Astrocyte (in vitro differentiated cells and primary cell): ENCODE measurements around the gene ALK. TPM values are rescaled to one million over a fixed set of nuclear protein-coding genes. Genes with fewer than 3 reads are reported as not detected.

Experiments
- DNase-seq: peaks from one replicate; pipeline ENCODE4 v3.0.0-alpha.2; 2010; ENCODE audit warnings: low read depth
- FAIRE-seq: peaks from 2 replicates; lab custom pipeline; 2011; peaks lifted over from hg19 to GRCh38; lab: Jason Lieb, UNC
- H2AFZ ChIP-seq: 2 replicates; pipeline ENCODE4 v1.6.0; 2012; ENCODE audit warnings: low read depth, low read length, inconsistent platforms
- H3K27ac ChIP-seq: 2 replicates; pipeline ENCODE4 v1.5.1; 2011; ENCODE audit warnings: low read depth, low read length, inconsistent platforms
- H3K27me3 ChIP-seq: 2 replicates; pipeline ENCODE4 v1.6.0; 2011; ENCODE audit warnings: low read length, inconsistent platforms; ENCODE audit not compliant: insufficient read depth
- H3K36me3 ChIP-seq: 2 replicates; pipeline ENCODE4 v1.5.1; 2011; ENCODE audit warnings: low read length, inconsistent platforms; ENCODE audit not compliant: insufficient read depth
- H3K4me1 ChIP-seq: 2 replicates; pipeline ENCODE4 v1.5.1; 2011; ENCODE audit warnings: low read length, inconsistent platforms; ENCODE audit not compliant: insufficient read depth
- H3K4me2 ChIP-seq: 2 replicates; pipeline ENCODE4 v1.6.0; 2012; ENCODE audit warnings: low read length, inconsistent platforms
- H3K4me3 ChIP-seq: 2 replicates; pipeline ENCODE4 v1.5.1; 2011; ENCODE audit warnings: low read depth, mild to moderate bottlenecking, low read length, inconsistent platforms; ENCODE audit not compliant: insufficient read depth
- H3K79me2 ChIP-seq: 2 replicates; pipeline ENCODE4 v1.6.0; 2012; ENCODE audit warnings: mild to moderate bottlenecking, low read length, inconsistent platforms; ENCODE audit not compliant: insufficient read depth
- H3K9ac ChIP-seq: 2 replicates; pipeline ENCODE4 v1.6.0; 2012; ENCODE audit warnings: mild to moderate bottlenecking, low read length, inconsistent platforms
- H3K9me3 ChIP-seq: 2 replicates; pipeline ENCODE4 v1.5.1; 2012; ENCODE audit warnings: low read depth, mild to moderate bottlenecking, low read length, inconsistent platforms; ENCODE audit not compliant: insufficient read depth
- H4K20me1 ChIP-seq: 2 replicates; pipeline ENCODE4 v1.6.0; 2012; ENCODE audit warnings: low read length, inconsistent platforms; ENCODE audit not compliant: insufficient read depth
- H3K27ac Mint-ChIP-seq: one replicate; pipeline ENCODE4 v1.8.0; 2021; ENCODE audit warnings: mild to moderate bottlenecking, mixed read lengths; ENCODE audit not compliant: unreplicated experiment
- H3K27me3 Mint-ChIP-seq: one replicate; pipeline ENCODE4 v1.8.0; 2021; ENCODE audit warnings: low read depth, mixed read lengths; ENCODE audit not compliant: unreplicated experiment
- H3K36me3 Mint-ChIP-seq: one replicate; pipeline ENCODE4 v1.8.0; 2021; ENCODE audit warnings: low read depth, mixed read lengths; ENCODE audit not compliant: unreplicated experiment
- H3K4me1 Mint-ChIP-seq: one replicate; pipeline ENCODE4 v1.8.0; 2021; ENCODE audit warnings: low read depth, mixed read lengths; ENCODE audit not compliant: unreplicated experiment
- H3K4me3 Mint-ChIP-seq: one replicate; pipeline ENCODE4 v1.8.0; 2021; ENCODE audit warnings: mild to moderate bottlenecking, moderate library complexity, mixed read lengths; ENCODE audit not compliant: unreplicated experiment
- H3K9me3 Mint-ChIP-seq: one replicate; pipeline ENCODE4 v1.8.0; 2021; ENCODE audit warnings: mild to moderate bottlenecking, mixed read lengths; ENCODE audit not compliant: unreplicated experiment
- EZH2 ChIP-seq: IDR thresholded peaks from 2 replicates; pipeline ENCODE4 v1.6.1; 2012; ENCODE audit warnings: mild to moderate bottlenecking, low read length, inconsistent platforms; ENCODE audit not compliant: insufficient read depth
- total RNA-seq: library from RNA; stranded (reverse); gene quantifications from 2 replicates; pipeline ENCODE4 v1.2.1, GENCODE V29; 2021
- TF ChIP-seq, protein P1 (sequence below): IDR thresholded peaks from 2 replicates; pipeline ENCODE4 v1.5.1; 2011; ENCODE audit warnings: low read depth, mild to moderate bottlenecking, inconsistent platforms, low read length, moderate library complexity; ENCODE audit not compliant: insufficient read depth

Gene ALK
- total RNA-seq, 1 donor from 2014 or later = 0.16 TPM

- no peak for TF ChIP-seq EZH2
- TF ChIP-seq, protein P1, sequence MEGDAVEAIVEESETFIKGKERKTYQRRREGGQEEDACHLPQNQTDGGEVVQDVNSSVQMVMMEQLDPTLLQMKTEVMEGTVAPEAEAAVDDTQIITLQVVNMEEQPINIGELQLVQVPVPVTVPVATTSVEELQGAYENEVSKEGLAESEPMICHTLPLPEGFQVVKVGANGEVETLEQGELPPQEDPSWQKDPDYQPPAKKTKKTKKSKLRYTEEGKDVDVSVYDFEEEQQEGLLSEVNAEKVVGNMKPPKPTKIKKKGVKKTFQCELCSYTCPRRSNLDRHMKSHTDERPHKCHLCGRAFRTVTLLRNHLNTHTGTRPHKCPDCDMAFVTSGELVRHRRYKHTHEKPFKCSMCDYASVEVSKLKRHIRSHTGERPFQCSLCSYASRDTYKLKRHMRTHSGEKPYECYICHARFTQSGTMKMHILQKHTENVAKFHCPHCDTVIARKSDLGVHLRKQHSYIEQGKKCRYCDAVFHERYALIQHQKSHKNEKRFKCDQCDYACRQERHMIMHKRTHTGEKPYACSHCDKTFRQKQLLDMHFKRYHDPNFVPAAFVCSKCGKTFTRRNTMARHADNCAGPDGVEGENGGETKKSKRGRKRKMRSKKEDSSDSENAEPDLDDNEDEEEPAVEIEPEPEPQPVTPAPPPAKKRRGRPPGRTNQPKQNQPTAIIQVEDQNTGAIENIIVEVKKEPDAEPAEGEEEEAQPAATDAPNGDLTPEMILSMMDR = no peak
- H3K36me3 ChIP-seq = no peaks in the 10 kb centered on the region
- H2AFZ ChIP-seq = no peak overlapping the region
- peaks cover 28% of the 10 kb centered on the region for H3K27me3 Mint-ChIP-seq
- H3K4me3 Mint-ChIP-seq = no peak overlapping the region
- no peak overlapping the region for H3K4me2 ChIP-seq
- FAIRE-seq (no peak), DNase-seq (no peak)
- no peaks in the 10 kb centered on the region for H3K9me3 Mint-ChIP-seq
- peaks cover 19% of the 10 kb centered on the region for H3K4me1 Mint-ChIP-seq
- H3K4me3 ChIP-seq = no peak overlapping the region
- no peaks in the 10 kb centered on the region for H3K79me2 ChIP-seq
- no peaks in the 10 kb centered on the region for H3K36me3 Mint-ChIP-seq
- H3K27me3 ChIP-seq = peaks cover 2% of the 10 kb centered on the region
- no peaks in the 10 kb centered on the region for H3K9me3 ChIP-seq
- H3K27ac Mint-ChIP-seq = no peak overlapping the region
- no peak overlapping the region for H3K27ac ChIP-seq
- H3K9ac ChIP-seq = no peak overlapping the region
- H4K20me1 ChIP-seq = no peaks in the 10 kb centered on the region
- H3K4me1 ChIP-seq = no peaks in the 10 kb centered on the region
Observed at GRCh38 chr2:29308366-29308765, 613.0 kb downstream of the ALK start.

DNA sequence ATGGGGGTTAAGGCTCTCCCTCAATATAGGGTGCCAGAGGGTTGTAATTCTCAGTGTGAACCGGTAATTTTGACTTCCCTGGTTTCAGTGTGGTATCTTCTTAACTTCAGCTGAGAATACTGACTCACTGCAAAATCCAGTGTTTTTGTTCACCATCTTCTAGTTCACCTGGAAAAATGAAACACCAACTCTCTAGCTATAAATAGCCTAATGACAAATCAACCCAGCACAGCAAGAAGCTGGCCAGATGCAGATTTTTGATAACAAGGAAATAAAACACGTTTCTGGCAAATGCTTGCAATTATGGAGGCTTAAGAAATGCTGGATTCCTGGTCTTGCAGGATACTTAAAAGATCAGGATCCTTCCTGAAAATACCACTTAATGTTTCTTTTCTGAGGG, 613.9 kb downstream of the ALK start:
- FAIRE-seq = no peak
- Mint-ChIP-seq H3K36me3 (no peaks in the 10 kb centered on the region), H3K4me1 (peaks cover 19% of the 10 kb centered on the region), H3K9me3 (no peaks in the 10 kb centered on the region), H3K27me3 (peaks cover 22% of the 10 kb centered on the region), H3K4me3 (no peak overlapping the region), H3K27ac (no peak overlapping the region)
- Histone ChIP-seq H3K36me3 (no peaks in the 10 kb centered on the region), H2AFZ (no peak overlapping the region), H3K27ac (no peak overlapping the region), H3K27me3 (peaks cover 2% of the 10 kb centered on the region), H3K9ac (no peak overlapping the region), H4K20me1 (no peaks in the 10 kb centered on the region), H3K4me1 (no peaks in the 10 kb centered on the region), H3K4me3 (no peak overlapping the region), H3K4me2 (no peak overlapping the region), H3K79me2 (no peaks in the 10 kb centered on the region), H3K9me3 (no peaks in the 10 kb centered on the region)
- TF ChIP-seq EZH2 = no peak
- TF ChIP-seq, protein P1 = no peak
- DNase-seq = no peak

DNA sequence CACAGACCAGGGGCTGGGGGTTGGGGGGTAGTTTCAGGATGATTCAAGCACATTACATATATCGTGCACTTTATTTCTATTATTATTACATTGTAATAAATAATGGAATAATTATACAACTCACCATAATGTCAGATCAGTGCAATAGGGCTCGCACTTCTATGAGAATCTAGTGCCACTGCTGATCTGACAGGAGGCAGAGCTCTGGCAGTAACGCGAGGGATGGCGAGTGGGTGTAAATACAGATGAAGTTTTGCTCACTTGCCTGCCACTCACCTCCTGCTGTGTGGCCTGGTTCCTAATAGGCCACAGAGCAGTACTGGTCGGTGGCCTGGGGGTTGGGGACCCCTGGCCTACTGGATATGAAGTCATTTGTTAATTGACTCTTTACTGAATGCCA, 615.6 kb downstream of the ALK start:
- H2AFZ ChIP-seq = no peak overlapping the region
- Mint-ChIP-seq H3K4me1 (peaks cover 19% of the 10 kb centered on the region), H3K36me3 (no peaks in the 10 kb centered on the region), H3K27ac (no peak overlapping the region), H3K4me3 (no peak overlapping the region), H3K9me3 (peaks cover 2% of the 10 kb centered on the region), H3K27me3 (peaks cover 18% of the 10 kb centered on the region)
- H3K4me3 ChIP-seq = no peak overlapping the region
- no peaks in the 10 kb centered on the region for H3K9me3 ChIP-seq
- H3K27ac ChIP-seq = no peak overlapping the region
- H3K79me2 ChIP-seq = no peaks in the 10 kb centered on the region
- FAIRE-seq (no peak), DNase-seq (no peak)
- H4K20me1 ChIP-seq = no peaks in the 10 kb centered on the region
- peaks cover 2% of the 10 kb centered on the region for H3K27me3 ChIP-seq
- no peak overlapping the region for H3K4me2 ChIP-seq
- TF ChIP-seq EZH2 = no peak
- TF ChIP-seq, protein P1 = no peak
- H3K4me1 ChIP-seq = no peaks in the 10 kb centered on the region
- H3K36me3 ChIP-seq = no peaks in the 10 kb centered on the region
- no peak overlapping the region for H3K9ac ChIP-seq
